Thyroid gland (tissue), 4 donors: Measurements from ENCODE around the gene RHOB.

Experiments used
- POLR2A ChIP-seq, 2 donors: fragments of 450-650 bp; IDR thresholded peaks; one replicate each; pipeline ENCODE4 v1.6.1; 2017; ENCODE audit warnings: antibody characterized with exemption in 2 of 2, mild to moderate bottlenecking in 2 of 2, moderate library complexity in 1 of 2
- TF ChIP-seq, protein P1 (sequence below), 6 experiments: fragments of 200-600 bp in 3 of 6; fragments of 450-650 bp in 3 of 6; sonication (generic) in 3 of 6; IDR thresholded peaks; one replicate each; pipeline ENCODE4 v1.5.1; 2016 to 2019; ENCODE audit warnings: antibody characterized with exemption in 6 of 6, mild to moderate bottlenecking in 2 of 6, inconsistent platforms in 1 of 6, moderate library complexity in 1 of 6

GRCh38 chr2:20475567-20475952 lies 28.7 kb downstream of the RHOB start:
- TF ChIP-seq, protein P1, sequence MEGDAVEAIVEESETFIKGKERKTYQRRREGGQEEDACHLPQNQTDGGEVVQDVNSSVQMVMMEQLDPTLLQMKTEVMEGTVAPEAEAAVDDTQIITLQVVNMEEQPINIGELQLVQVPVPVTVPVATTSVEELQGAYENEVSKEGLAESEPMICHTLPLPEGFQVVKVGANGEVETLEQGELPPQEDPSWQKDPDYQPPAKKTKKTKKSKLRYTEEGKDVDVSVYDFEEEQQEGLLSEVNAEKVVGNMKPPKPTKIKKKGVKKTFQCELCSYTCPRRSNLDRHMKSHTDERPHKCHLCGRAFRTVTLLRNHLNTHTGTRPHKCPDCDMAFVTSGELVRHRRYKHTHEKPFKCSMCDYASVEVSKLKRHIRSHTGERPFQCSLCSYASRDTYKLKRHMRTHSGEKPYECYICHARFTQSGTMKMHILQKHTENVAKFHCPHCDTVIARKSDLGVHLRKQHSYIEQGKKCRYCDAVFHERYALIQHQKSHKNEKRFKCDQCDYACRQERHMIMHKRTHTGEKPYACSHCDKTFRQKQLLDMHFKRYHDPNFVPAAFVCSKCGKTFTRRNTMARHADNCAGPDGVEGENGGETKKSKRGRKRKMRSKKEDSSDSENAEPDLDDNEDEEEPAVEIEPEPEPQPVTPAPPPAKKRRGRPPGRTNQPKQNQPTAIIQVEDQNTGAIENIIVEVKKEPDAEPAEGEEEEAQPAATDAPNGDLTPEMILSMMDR (IDR thresholded peaks at IDR 0.05), result no peak
- no peak for TF ChIP-seq POLR2A (IDR thresholded peaks at IDR 0.05)
